Measurements from ENCODE around the gene CDC34. TPM values are rescaled to one million over a fixed set of nuclear protein-coding genes. Genes with fewer than 3 reads are reported as not detected.

The CDC34 gene
- total and polyA plus RNA-seq, 9 of the 15 experiments (the other 6 are each of a cell fraction or from before 2014, with no cell fraction given): 0.80 to 203 (median 65.5) TPM

GRCh38 chr19:543910-544608 is 12.5 kb downstream of the CDC34 start, which contains the start of gene GZMM (continued):
- TF ChIP-seq ZNF518B (CRISPR knock-in tag; IDR thresholded peaks at IDR 0.05) (no peak), HDAC2 (IDR thresholded peaks at IDR 0.05) (no peak), ZNF445 (CRISPR knock-in tag; IDR thresholded peaks at IDR 0.05; ENCODE audit: low read depth) (no peak), KHSRP (IDR thresholded peaks at IDR 0.05) (no peak), PURB (CRISPR knock-in tag; IDR thresholded peaks at IDR 0.05; ENCODE audit: low read depth) (no peak), MAFG (tag; conservative IDR thresholded peaks at IDR 0.05) (no peak)

- intact Hi-C loops (cut with micrococcal nuclease) (no loop called here), in situ Hi-C loops (cut with MboI) (no loop called here)
- Histone ChIP-seq H3K27me3 (ENCODE audit: control insufficient read depth in 2 of 2, insufficient read depth in 2 of 2, low read length in 2 of 2) (no peaks in the 10 kb centered on the region), H3K4me2 (ENCODE audit: insufficient read depth, low read length) (no peak overlapping the region), H2AFZ (ENCODE audit: low read depth, low read length) (no peak overlapping the region), H3K36me3 (ENCODE audit: control insufficient read depth, insufficient read depth, low read length) (peaks cover 6% of the 10 kb centered on the region; the same call in 1 of the 3 replicates), H3K4me3 (no peak overlapping the region), H4K20me1 (replicated peaks; ENCODE audit: control insufficient read depth, insufficient read depth, low read length) (no peaks in the 10 kb centered on the region), H3K4me1 (replicated peaks in 1 of 2; ENCODE audit: control insufficient read depth in 2 of 2, insufficient read depth in 2 of 2, low read length in 2 of 2) (peaks cover 11 to 65% of the 10 kb centered on the region in 2 experiments), H3K79me2 (ENCODE audit: control insufficient read depth, insufficient read depth, low read length) (no peaks in the 10 kb centered on the region), H3K9me1 (ENCODE audit: control insufficient read depth, insufficient read depth, low read length) (no peaks in the 10 kb centered on the region), H3K27ac (ENCODE audit: extremely low read depth, low read depth, low read length) (no peak overlapping the region), H3K9ac (ENCODE audit: insufficient read depth in 1 of 2, low read depth in 2 of 2, low read length in 2 of 2) (no peak overlapping the region), H3K9me3 (replicated peaks; ENCODE audit: control insufficient read depth, insufficient read depth, low read depth, low read length) (no peaks in the 10 kb centered on the region)
- ChIA-PET CTCF (ENCODE audit: low intra/inter-chr PET ratio) (no interaction called here), POLR2A (interaction anchor here (1.7 kb wide), 1 partner anchor 9 kb away, joined by 5 read pairs; no protein-coding TSS in a partner anchor)
- no peak for DNase-seq (ENCODE audit: extremely low read depth in 1 of 4, low spot score in 3 of 4)
- no peak for FAIRE-seq
- BruUV-seq (replicated peaks): no TSS peak
- WGBS (ENCODE audit: insufficient coverage, low coverage, missing lambda C conversion rate): 79% methylated on average over 12 of the region's 15 CpGs
- ATAC-seq: no peak
- TF ChIP-seq TCF7 (IDR thresholded peaks at IDR 0.05; ENCODE audit: borderline replicate concordance): no peak
- TF ChIP-seq ZNF263 (CRISPR knock-in tag; IDR thresholded peaks at IDR 0.05; ENCODE audit: borderline replicate concordance): no peak
- TF ChIP-seq ZBTB34 (CRISPR knock-in tag; IDR thresholded peaks at IDR 0.05): no peak
These were observed 15.6 kb downstream of the CDC34 start for GRCh38 chr19:547117-547516.

Measured in K562 (cell line).